K562 (cell line): ENCODE data around the gene RPL38. TPM values are rescaled to one million over a fixed set of nuclear protein-coding genes. Genes with fewer than 3 reads are reported as not detected.

Source experiments
- ETS1 ChIP-seq: conservative IDR thresholded peaks from 2 replicates; pipeline ENCODE4 v1.6.1; 2011; ENCODE audit warnings: low read depth, mild to moderate bottlenecking, low read length; ENCODE audit not compliant: control insufficient read depth
- HINFP ChIP-seq: fragments of 450-650 bp; conservative IDR thresholded peaks from 2 replicates; pipeline ENCODE4 v1.6.1; 2016; ENCODE audit warnings: missing genetic modification characterization, low read depth, mild to moderate bottlenecking, control low read depth, missing compliant biosample characterization
- MAFF ChIP-seq: IDR thresholded peaks from 2 replicates; pipeline ENCODE4 v1.6.1; 2012; ENCODE audit warnings: low read length, improper control_type of control experiment
- MNT ChIP-seq, 2 experiments: fragments of 450-650 bp; conservative IDR thresholded peaks; 2 replicates each; pipeline ENCODE4 v1.6.1; 2017; ENCODE audit warnings: mild to moderate bottlenecking in 2 of 2, moderate library complexity in 2 of 2
- TOE1 ChIP-seq, 2 experiments: fragments of 450-650 bp in 1 of 2; sonication (generic) in 1 of 2; formaldehyde crosslinking in 1 of 2; IDR thresholded peaks; 2 replicates each; pipeline versions ENCODE4 v1.7.1 to v1.8.0; 2016 to 2022; ENCODE audit warnings: borderline replicate concordance in 2 of 2, mild to moderate bottlenecking in 2 of 2, antibody characterized with exemption in 1 of 2, inconsistent platforms in 1 of 2, low read depth in 1 of 2, missing genetic modification reagents in 1 of 2, moderate library complexity in 1 of 2
- ZNF717 ChIP-seq: fragments of 250-450 bp; sonication (Bioruptor Pico); IDR thresholded peaks from 2 replicates; pipeline ENCODE4 v1.5.0; 2021
- polyA plus RNA-seq, 8 experiments: library from polyadenylated mRNA; depleted of rRNA in 4 of 8; stranded (reverse) in 5 of 8; unstranded in 3 of 8; fragments of >200 nt; fragmentation: Nextera tagmentation in 2 of 8; fragmentation: Illumina TruSeq in 1 of 8; extraction: Ambion mirVana in 2 of 8; extraction: Trizol in 1 of 8; gene quantifications; 2 replicates each; pipeline versions ENCODE4 v1.2.1 to v1.2.3, GENCODE V29; 2011 to 2014; ENCODE audit warnings: inconsistent platforms in 1 of 8, missing spikeins in 1 of 8
- total RNA-seq, 7 experiments: library from RNA; depleted of rRNA in 6 of 7; stranded (reverse); fragments of >200 nt in 6 of 7; fragmentation: Illumina TruSeq in 2 of 7; extraction: Trizol in 2 of 7; gene quantifications; 2 replicates each; pipeline versions ENCODE4 v1.2.1 to v1.2.3, GENCODE V29; 2011 to 2021; ENCODE audit warnings: low replicate concordance in 1 of 7

Gene RPL38
- total and polyA plus RNA-seq, 9 of the 15 experiments (the other 6 are each of a cell fraction or from before 2014, with no cell fraction given), result 1,224 to 3,864 (median 1,939) TPM

GRCh38 chr17:74224959-74225725 is 21.7 kb downstream of the RPL38 start (continued):
- no peak for TF ChIP-seq HINFP (tag)
- TF ChIP-seq ETS1, result no peak
- TF ChIP-seq TOE1 (IDR thresholded peaks at IDR 0.05; ENCODE audit: borderline replicate concordance), result no peak
- no peak for TF ChIP-seq TOE1 (CRISPR knock-in tag; IDR thresholded peaks at IDR 0.05; ENCODE audit: borderline replicate concordance, low read depth)
- TF ChIP-seq MNT (conservative IDR thresholded peaks at IDR 0.05), result no peak
- TF ChIP-seq MAFF, result no peak
- TF ChIP-seq ZNF717 (CRISPR knock-in tag), result no peak
